GM18505 (cell line): ENCODE data around the gene TCHH.
"Not testable (repeated sequence)": the region's sequence is repeated elsewhere in the genome, so short reads cannot be mapped to it uniquely, and the experiment has no call there.

Experiments used
- ATAC-seq: cut with Tn5 transposase; IDR thresholded peaks from one replicate; pipeline ENCODE4 v1.9.1; 2021; ENCODE audit not compliant: unreplicated experiment
- POLR2A ChIP-seq: IDR thresholded peaks from 4 replicates; pipeline ENCODE4 v1.6.1; 2011; ENCODE audit warnings: borderline replicate concordance; ENCODE audit not compliant: insufficient read depth, insufficient read length; ENCODE audit errors: extremely low read depth

TCHH gene

DNA sequence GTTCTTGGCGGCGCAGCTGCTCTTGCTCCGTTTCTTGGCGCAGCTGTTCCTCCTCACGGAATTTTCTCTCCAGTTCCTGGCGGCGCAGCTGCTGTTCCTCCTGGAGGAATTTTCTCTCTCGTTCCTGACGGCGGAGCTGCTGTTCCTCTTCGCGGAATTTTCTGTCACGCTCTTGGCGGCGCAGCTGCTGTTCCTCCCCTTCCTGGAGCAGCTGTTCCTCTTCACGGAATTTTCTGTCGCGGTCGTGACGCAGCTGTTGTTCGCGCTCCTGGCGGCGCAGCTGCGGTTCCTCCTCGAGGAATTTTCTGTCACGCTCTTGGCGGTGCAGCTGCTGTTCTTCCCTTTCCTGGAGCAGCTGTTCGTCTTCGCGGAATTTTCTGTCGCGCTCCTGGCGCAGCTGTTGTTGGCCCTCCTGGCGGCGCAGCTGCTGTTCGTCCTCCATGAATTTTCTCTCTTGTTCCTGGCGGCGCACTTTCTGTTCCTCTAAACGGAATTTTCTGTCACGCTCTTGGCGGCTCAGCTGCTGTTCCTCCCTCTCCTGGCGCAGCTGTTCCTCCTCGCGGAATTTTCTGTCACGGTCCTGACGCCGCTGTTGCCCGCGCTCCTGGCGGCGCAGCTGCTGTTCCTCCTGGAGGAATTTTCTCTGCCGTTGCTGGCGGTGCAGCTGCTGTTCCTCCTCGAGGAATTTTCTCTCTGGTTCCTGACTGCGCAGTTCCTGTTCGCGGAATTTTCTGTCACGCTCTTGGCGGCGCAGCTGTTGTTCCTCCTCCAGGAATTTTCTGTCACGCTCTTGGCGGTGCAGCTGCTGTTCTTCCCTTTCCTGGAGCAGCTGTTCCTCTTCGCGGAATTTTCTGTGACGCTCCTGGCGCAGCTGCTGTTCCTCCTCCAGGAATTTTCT is 7.0 kb downstream of the TCHH start:
- ATAC-seq, result no peak
- TF ChIP-seq POLR2A, result no peak

DNA sequence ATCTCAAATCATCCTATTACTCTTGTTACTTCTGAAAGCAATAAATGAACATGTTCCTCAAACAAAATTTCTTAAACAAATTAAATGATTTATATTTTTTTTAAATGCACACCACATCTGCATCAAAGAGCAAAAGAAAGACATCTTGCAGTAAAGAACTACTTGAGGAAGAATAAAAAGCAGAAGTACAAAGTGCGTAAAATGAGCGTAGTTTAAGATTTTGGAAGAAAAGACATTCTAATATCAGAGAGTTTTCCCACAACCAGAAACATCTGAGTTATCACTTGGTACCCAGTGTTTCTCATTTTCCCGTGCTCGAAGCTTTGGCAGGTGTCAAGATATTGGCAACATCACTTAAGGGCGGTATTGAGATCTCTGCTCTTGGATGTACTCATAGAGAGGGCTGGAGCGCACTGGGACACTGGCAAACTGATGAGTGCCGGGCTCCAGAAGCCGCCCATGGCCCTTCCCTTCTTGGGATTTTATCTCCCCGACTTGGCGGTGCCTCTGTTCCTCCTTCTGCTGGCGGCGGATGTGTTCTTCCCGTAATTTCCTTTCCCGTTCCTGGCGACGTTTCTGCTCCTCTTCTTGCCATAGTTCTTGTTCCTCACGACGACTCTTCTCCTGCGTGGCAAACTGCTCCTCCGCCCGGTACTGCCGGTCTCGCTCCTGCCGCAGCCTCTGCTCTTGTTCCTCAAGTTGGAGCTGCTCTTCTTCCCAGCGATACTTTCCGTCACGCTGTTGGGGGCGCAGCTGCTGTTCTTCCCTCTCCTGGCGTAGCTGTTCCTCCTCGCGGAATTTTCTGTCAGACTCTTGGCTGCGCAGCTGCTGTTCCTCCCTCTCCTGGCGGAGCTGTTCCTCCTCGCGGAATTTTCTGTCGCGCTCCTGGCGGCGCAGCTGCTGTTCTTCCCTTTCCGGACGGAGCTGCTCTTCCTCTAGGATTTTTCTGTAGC is 7.9 kb downstream of the TCHH start:
- ATAC-seq, result no peak

DNA sequence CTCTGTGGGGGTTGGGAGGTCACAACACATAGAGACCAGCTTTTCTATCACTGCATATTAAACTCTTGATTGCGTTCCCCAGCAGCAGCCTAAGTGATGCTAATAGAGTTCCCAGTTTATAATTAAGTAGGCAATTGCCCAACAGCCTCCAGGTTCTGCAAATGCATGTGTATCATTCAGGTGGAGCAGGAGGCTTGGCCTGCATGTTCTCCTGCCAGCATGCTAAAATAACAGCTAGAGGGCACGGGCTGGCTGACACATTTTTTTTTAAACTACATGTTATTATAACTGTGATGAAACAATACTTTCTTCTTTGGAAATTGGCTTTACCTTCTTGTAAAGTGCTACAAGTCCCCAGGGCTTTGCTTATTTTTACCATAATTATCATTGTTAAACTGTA is 10.4 kb downstream of the TCHH start:
- no peak for ATAC-seq
- no peak for TF ChIP-seq POLR2A

More for the DNA sequence above, 7.9 kb downstream of the TCHH start:
- TF ChIP-seq POLR2A, result no peak

DNA sequence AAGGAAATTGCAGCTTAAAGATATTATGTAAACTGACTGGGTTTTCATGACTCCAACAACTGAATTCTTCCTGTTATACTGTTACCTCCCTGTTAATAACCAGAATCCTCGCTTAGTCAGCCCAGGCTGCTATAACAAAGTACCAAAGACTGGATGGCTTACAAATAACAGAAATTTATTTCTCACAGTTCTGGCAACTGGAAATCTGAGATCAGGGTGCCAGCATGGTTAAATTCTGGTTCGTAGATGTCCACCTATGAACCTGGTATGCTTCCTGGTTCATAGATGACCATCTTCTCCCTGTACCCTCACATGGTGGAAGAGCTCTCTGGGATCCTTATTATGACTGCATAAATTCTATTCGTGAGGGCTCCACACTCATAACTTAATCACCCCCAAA is 18.3 kb downstream of the TCHH start:
- no peak for TF ChIP-seq POLR2A
- no peak for ATAC-seq

DNA sequence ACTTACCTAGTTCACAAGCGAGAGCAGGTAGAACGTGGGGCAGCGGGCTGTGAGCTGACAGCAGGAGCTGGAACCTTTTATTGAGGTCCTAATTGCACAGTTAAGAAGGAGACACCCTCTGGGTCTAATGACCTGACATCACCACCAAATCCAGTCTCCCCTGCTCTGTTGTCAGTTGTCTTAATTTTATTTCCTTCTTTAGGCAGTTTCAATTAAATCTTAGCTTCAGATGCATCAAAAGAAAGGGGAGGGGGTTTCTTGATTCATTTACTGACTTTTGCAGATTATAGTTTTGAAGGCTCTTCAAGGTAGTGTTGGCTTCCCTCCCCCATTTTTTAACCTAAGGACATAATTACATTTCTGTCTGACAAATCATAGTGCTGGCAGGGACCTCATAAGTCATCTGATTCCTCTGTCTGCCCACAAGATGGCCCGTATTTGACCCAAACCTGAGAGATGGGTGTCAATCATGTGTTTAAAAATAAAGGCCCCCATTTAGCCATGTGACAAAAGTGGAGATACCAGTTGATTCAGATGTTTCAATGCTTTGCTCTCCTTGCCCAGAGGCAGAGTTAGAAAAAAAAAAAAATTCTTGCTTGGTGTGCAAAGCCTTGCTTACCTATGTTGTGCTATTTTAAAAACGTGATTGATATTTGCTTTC is 26.1 kb downstream of the TCHH start, which contains the start of gene TCHHL1:
TCHHL1 (minus strand) TSS at position 51 of the 661 bp plus-strand sequence. CDS start 921 bp downstream, outside the sequence.
- ATAC-seq, result no peak
- TF ChIP-seq POLR2A, result no peak

DNA sequence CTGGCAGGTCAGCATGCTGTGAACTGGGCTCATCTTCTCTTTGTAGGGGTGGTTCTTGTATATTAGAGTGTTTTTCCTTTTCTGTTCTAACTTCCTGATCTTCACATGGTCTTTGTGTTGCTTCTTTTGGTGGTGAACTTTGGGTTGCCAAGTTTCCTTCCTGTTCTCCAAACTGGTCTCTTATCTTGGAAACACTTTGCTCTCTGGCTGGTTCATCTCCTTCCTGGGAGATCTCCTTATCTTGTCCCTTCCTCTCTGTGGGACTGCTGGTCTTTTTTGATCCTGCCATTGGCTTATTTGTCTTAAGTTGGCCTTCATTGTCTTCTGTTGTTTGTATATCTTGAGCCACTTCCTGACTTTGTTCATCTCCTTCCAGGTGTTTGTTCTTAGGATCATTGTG is 28.5 kb downstream of the TCHH start:
- no peak for TF ChIP-seq POLR2A
- no peak for ATAC-seq

DNA sequence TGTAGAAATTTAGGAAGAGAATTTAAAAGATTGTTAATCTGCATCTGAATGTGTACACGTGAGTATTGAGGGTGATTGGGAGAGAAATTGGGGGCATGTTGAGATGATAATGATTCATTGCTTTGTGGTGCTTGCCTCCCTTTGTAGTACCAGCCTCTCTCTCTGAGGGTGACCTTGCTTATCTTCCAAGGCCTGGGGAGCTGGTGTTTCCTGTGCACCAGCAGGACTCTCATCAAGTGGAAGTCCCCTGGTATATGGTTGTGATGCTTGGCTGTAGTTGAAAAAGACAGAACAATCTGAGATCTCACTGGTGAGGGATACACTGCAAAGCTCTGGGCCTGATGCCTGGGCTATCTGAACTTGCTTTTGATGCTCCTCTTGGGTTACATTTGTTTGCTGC is 30.4 kb downstream of the TCHH start:
- ATAC-seq, result no peak
- TF ChIP-seq POLR2A, result no peak

DNA sequence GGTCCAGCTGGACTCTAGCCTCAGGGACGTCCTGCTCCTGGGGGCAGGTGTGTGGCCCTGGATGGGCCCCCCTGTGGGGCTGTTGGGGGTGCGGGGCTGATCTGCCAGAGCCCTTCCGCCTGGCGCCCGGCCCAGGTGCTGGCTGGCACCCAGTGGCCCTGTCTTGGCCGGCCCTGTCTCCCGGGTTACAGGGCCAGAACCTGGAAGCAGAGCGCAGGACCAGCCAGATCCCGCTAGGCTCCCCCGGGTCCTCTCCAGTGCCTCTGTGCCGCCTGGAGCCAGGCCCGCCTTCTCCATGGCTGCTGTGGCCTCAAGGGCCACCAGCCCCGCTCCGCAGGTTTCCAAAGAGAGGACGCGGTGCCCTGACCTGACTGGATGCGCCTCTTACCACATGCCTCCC is 34.2 kb downstream of the TCHH start:
- ATAC-seq, result not testable (repeated sequence)

DNA sequence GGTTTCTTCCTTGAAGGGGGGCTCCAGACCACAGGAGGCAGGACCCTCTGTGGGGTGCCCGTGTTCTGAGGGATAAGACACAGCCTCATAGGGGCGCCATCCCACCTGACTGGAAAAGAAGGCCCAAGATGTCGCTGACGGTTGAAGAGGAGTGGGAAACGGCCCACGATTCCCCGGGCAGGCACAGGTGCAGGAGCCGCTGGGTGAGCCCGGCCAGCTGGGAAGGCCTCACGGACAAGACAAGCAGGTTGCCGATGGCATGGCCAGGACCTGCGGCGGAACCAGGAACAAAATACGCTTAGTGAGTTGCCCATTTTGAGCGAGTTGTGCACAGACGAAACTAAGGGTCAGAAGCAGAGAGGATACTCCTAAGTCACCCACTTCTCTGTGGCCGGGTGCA is 34.8 kb downstream of the TCHH start:
- not testable (repeated sequence) for ATAC-seq

DNA sequence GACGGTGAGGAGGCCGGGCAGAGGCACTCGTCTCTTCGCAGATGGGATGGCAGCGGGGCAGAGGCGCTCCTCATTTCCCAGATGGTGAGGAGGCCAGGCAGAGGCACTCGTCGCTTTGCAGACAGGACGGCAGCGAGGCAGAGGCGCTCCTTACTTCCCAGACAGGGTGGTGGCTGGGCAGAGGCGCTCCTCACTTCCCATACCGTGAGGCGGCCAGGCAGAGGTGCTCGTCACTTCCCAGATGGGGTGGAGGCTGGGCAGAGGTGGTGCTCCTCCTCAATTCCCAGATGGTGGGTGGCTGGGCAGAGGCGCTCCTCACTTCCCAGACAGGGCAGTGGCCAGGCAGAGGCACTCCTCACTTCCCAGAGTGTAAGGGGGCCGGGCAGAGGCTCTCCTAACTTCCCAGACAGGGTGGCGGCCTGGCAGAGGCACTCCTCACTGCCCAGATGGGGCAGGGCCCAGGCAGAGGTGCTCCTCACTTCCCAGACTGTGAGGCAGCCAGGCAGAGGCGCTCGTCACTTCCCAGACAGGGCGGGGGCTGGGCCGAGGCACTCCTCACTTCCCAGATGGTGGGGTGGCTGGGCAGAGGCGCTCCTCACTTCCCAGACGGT is 36.3 kb downstream of the TCHH start:
- TF ChIP-seq POLR2A, result no peak
- ATAC-seq, result no peak

DNA sequence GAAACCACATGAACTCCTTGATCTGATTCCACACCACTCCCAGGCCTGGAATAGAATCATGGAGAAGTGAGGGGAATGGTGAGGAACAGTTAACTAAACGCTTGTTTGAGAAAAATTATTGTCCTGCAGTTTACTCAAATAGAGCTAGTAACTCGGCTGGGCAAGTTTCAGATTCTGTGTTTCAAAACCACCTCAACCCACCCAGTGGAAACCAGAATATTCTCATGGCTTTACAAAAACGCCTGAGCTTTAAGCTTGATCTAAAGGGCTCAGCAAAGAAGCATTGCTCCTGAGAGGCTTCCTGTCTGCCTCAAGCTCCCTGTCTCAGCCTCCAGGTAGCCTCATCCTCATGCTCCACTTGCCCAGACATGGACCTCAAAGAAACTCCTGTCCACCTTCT is 42.9 kb downstream of the TCHH start:
- no peak for TF ChIP-seq POLR2A
- ATAC-seq, result no peak

DNA sequence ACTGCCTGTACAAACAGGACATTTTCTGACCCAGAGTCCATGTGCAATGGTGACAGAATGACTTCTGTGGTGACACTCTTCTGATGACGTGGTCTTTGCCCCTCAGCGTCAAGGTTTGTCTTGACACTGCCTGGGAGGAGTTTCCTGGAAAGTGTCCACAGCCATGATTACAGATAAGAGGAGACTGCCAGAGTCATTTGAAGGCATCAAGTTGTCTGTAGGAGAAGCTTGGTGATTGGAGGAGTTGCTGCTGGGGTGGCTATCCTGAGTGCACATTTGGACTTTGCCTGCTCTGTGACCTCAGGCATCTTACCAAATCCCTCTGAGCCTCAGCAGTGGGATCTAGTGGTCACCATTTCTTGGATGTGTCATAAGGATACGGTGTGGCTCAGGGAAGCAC is 44.1 kb downstream of the TCHH start:
- no peak for ATAC-seq
- TF ChIP-seq POLR2A, result no peak

DNA sequence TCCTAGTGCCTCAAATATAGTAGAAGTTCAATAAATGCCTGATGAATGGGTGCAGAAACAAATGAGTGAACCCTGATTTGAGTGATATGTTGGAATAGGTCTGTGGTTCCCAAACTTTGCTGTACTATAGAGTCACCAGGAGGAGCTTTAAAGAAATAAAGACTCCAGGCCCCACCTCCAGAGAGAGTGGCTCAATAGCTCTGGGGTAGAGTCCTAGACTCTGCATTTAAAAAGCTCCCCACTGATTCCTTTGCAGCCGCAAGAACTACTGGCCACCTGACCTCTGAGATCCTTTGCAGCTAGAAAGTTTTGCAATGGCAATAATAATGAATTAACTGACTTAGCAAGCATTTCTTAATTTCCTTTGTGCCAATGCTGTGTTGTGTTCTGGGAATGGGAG is 47.3 kb downstream of the TCHH start:
- no peak for TF ChIP-seq POLR2A
- no peak for ATAC-seq
